ENCODE data around the gene CRIP1. TPM values are rescaled to one million over a fixed set of nuclear protein-coding genes. Genes with fewer than 3 reads are reported as not detected.

Gene CRIP1
- total and polyA plus RNA-seq, 2 donors (not counting 3 experiments of a cell fraction or from before 2014, with no cell fraction given), result 3.1 to 8.1 TPM

- dilution Hi-C loops (cut with MboI; ENCODE audit: extremely low pct_ligation_motif_present, low sequenced_read_pairs), result no loop called here
- intact Hi-C loops (cut with micrococcal nuclease), result no loop called here
- BruUV-seq (replicated peaks), result no TSS peak
Observed at GRCh38 chr14:105439179-105439578, 47.5 kb upstream of the CRIP1 start.

More at GRCh38 chr14:105439179-105439578, 47.5 kb upstream of the CRIP1 start:
- no peaks in the 10 kb centered on the region for H3K27me3 ChIP-seq (ENCODE audit: control insufficient read depth in 2 of 2, insufficient read depth in 2 of 2, low read length in 2 of 2)
- ChIA-PET POLR2A (no interaction called here), CTCF (interaction anchor here (1.2 to 4.7 kb wide), 3 partner anchors 51 to 87 kb away, joined by 3 to 17 read pairs (median 3); no protein-coding TSS in a partner anchor)
- no peak overlapping the region for H3K9ac ChIP-seq (replicated peaks; ENCODE audit: extremely low read depth, insufficient read depth, low read length)
- no peak overlapping the region for H3K4me3 ChIP-seq (replicated peaks in 1 of 3; ENCODE audit: insufficient read depth in 1 of 3, low read depth in 1 of 3, low read length in 3 of 3)
- no peak overlapping the region for H3K27ac ChIP-seq (ENCODE audit: insufficient read depth, low read depth, low read length)
- peaks cover 18% of the 10 kb centered on the region for H3K4me1 ChIP-seq (ENCODE audit: control insufficient read depth, extremely low read depth, insufficient read depth, low read length)
- H2AFZ ChIP-seq (ENCODE audit: low read depth, low read length), result no peak overlapping the region
- FAIRE-seq (no peak), DNase-seq (ENCODE audit: low read depth, low spot score) (no peak)
- peaks cover 50% of the 10 kb centered on the region for H3K79me2 ChIP-seq (ENCODE audit: control insufficient read depth, insufficient read depth, low read length)
- H3K36me3 ChIP-seq (ENCODE audit: control insufficient read depth in 2 of 2, extremely low read depth in 1 of 2, insufficient read depth in 2 of 2, low read length in 2 of 2), result peaks cover 0 to 34% of the 10 kb centered on the region in 2 experiments
- TF ChIP-seq JUN (IDR thresholded peaks at IDR 0.05; ENCODE audit: borderline replicate concordance, insufficient read depth, insufficient read length, low read depth) (no peak), POLR2A (IDR thresholded peaks at IDR 0.05; ENCODE audit: low read depth, low read length) (no peak), GATA2 (IDR thresholded peaks at IDR 0.05; ENCODE audit: insufficient read depth, insufficient read length, low read depth, low read length) (no peak), FOS (IDR thresholded peaks at IDR 0.05; ENCODE audit: borderline replicate concordance, insufficient read depth, low read length) (no peak), EZH2 (IDR thresholded peaks at IDR 0.05; ENCODE audit: borderline replicate concordance, low read depth, low read length, severe bottlenecking) (no peak), MYC (IDR thresholded peaks at IDR 0.05; ENCODE audit: low read depth, low read length) (no peak), POLR2AphosphoS5 (IDR thresholded peaks at IDR 0.05; ENCODE audit: insufficient read depth, low read depth, low read length) (no peak)
- TF ChIP-seq, protein P1, sequence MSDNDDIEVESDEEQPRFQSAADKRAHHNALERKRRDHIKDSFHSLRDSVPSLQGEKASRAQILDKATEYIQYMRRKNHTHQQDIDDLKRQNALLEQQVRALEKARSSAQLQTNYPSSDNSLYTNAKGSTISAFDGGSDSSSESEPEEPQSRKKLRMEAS (IDR thresholded peaks at IDR 0.05; ENCODE audit: insufficient read depth, insufficient read length), result no peak
- TF ChIP-seq, protein P2, sequence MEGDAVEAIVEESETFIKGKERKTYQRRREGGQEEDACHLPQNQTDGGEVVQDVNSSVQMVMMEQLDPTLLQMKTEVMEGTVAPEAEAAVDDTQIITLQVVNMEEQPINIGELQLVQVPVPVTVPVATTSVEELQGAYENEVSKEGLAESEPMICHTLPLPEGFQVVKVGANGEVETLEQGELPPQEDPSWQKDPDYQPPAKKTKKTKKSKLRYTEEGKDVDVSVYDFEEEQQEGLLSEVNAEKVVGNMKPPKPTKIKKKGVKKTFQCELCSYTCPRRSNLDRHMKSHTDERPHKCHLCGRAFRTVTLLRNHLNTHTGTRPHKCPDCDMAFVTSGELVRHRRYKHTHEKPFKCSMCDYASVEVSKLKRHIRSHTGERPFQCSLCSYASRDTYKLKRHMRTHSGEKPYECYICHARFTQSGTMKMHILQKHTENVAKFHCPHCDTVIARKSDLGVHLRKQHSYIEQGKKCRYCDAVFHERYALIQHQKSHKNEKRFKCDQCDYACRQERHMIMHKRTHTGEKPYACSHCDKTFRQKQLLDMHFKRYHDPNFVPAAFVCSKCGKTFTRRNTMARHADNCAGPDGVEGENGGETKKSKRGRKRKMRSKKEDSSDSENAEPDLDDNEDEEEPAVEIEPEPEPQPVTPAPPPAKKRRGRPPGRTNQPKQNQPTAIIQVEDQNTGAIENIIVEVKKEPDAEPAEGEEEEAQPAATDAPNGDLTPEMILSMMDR (IDR thresholded peaks at IDR 0.05; ENCODE audit: extremely low read depth in 1 of 2, insufficient read depth in 1 of 2, low read depth in 1 of 2, low read length in 2 of 2), result no peak
- no peak overlapping the region for H3K4me2 ChIP-seq (ENCODE audit: insufficient read depth, low read length)
- H4K20me1 ChIP-seq (replicated peaks; ENCODE audit: control insufficient read depth, extremely low read depth, insufficient read depth, low read length), result peaks cover 2% of the 10 kb centered on the region
- H3K9me1 ChIP-seq (replicated peaks; ENCODE audit: control insufficient read depth, extremely low read depth, insufficient read depth, low read length), result no peaks in the 10 kb centered on the region
- no peaks in the 10 kb centered on the region for H3K9me3 ChIP-seq (replicated peaks; ENCODE audit: control insufficient read depth, insufficient read depth, low read length)

Measured in endothelial cell of umbilical vein (primary cell).